ENCODE data around the gene SYT5. TPM values are rescaled to one million over a fixed set of nuclear protein-coding genes. Genes with fewer than 3 reads are reported as not detected.

The SYT5 gene
- total and polyA plus RNA-seq, 9 of the 15 experiments (the other 6 are each of a cell fraction or from before 2014, with no cell fraction given): 1.3 to 20.9 (median 8.8) TPM

- peak; percentile 83 for TF ChIP-seq ZBTB40 (IDR thresholded peaks at IDR 0.05)
- peak; percentile 76 for TF ChIP-seq ZBTB40 (CRISPR knock-in tag; IDR thresholded peaks at IDR 0.05)
- peak; percentile 82; the same call in 1 of the 2 replicates for TF ChIP-seq ZNF589 (CRISPR knock-in tag; IDR thresholded peaks at IDR 0.05; ENCODE audit: low read depth)
- TF ChIP-seq ZNF408 (CRISPR knock-in tag; IDR thresholded peaks at IDR 0.05; ENCODE audit: low read depth): no peak
- no peak; the same call in 1 of the 2 replicates for TF ChIP-seq ZFPM2 (CRISPR knock-in tag; IDR thresholded peaks at IDR 0.05)
- peak; percentile 76 for TF ChIP-seq PRPF4 (IDR thresholded peaks at IDR 0.05; ENCODE audit: insufficient read depth, low read depth, low read length, poor library complexity, severe bottlenecking)
- peak; percentile 81; the same call in 1 of the 2 replicates for TF ChIP-seq ZNF609 (CRISPR knock-in tag; IDR thresholded peaks at IDR 0.05; ENCODE audit: borderline replicate concordance)
- TF ChIP-seq RNF2 (IDR thresholded peaks at IDR 0.05): peak; percentile 99
- TF ChIP-seq MBD2 (IDR thresholded peaks at IDR 0.05; ENCODE audit: borderline replicate concordance, low read depth): peak; percentile 79
- TF ChIP-seq ZNF395 (CRISPR knock-in tag; IDR thresholded peaks at IDR 0.05): peak; percentile 48
These were observed 36.5 kb upstream of the SYT5 start (continued) for GRCh38 chr19:55216461-55217198.
